ENCODE results near the gene TEX12. TPM values are rescaled to one million over a fixed set of nuclear protein-coding genes. Genes with fewer than 3 reads are reported as not detected.

The TEX12 gene
- total and polyA plus RNA-seq, 2 of the 8 experiments (the other 6 are each of a cell fraction or from before 2014, with no cell fraction given): not detected

DNA sequence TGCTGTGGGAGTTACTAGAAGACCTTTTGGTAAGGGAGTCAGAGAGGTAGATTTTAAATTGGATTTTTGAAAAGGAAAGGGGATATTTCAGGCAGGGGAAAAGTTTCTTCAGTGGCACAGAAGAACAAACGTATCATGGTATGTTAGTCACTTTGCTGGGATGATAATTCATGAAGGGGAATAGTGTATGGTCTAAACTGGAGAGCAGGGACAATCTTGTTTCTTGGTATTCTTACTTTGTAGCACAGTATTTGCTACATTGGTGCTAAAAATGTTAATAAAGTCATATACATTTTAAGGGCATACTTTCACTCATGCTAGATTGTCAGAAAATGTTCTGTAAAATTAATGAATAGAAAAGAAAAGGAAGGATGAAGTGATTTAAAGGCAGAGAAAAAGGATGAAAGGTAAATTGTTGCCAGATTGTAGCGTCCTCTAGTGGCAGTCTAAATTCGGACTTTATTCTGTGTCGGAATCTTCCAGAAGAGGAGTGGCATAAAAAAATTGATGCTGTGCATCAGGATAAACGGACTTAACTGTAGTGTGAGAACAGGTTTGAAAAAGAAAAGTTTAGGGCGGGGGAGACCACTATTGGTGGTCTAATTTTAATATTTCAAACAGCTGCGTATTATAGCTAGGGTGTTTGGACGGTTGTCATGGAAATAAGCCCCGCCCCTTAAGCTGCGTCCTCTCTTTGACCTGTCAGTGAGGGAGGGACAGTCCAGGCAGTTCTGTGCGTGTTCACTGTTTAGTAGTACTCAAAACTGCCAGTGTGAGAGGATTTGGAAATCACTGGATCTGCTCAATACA is 7.8 kb downstream of the TEX12 start, which contains the start of gene BCO2:
Gene BCO2, plus strand, starts transcription at position 724 of the 810 bp plus-strand sequence. CDS start 90 bp downstream, outside the sequence.
- Histone ChIP-seq H3K36me3 (ENCODE audit: control insufficient read depth in 2 of 4, insufficient read depth in 4 of 4, low read length in 3 of 4) (no peaks in the 10 kb centered on the region), H4K5ac (ENCODE audit: insufficient read length, low read depth, low read length) (no peak within 1 kb of the TSS), H3K4me1 (replicated peaks in 1 of 4; ENCODE audit: control insufficient read depth in 3 of 4, insufficient read depth in 4 of 4, low read length in 3 of 4) (peaks cover 0 to 3% (median 0%) of the 10 kb centered on the region in 4 experiments; a peak in 1 of 7 replicates), H2BK15ac (ENCODE audit: low read length) (no peak within 1 kb of the TSS), H2BK120ac (replicated peaks; ENCODE audit: low read depth, low read length) (no peak within 1 kb of the TSS), H3K27me3 (replicated peaks in 1 of 4; ENCODE audit: control insufficient read depth in 3 of 4, extremely low read depth in 1 of 4, insufficient read depth in 3 of 4, low read length in 3 of 4) (no peaks in the 10 kb centered on the region), H3K4ac (replicated peaks; ENCODE audit: insufficient read length, low read depth, low read length) (no peak within 1 kb of the TSS), H2BK12ac (ENCODE audit: low read depth, low read length) (no peak within 1 kb of the TSS), H3K18ac (ENCODE audit: extremely low read depth, low read length) (no peak within 1 kb of the TSS), H2BK5ac (ENCODE audit: low read depth, low read length) (no peak within 1 kb of the TSS), H3K4me3 (ENCODE audit: extremely low read depth in 1 of 4, insufficient read depth in 2 of 4, low read depth in 3 of 4, low read length in 4 of 4) (peak within 1 kb of the TSS in 1 of 4 experiments; percentile 53; a peak in 4 of 8 replicates), H3K23ac (ENCODE audit: insufficient read length) (no peak within 1 kb of the TSS), H3K9ac (replicated peaks in 1 of 4; ENCODE audit: extremely low read depth in 1 of 4, low read depth in 3 of 4, low read length in 3 of 4) (no peak within 1 kb of the TSS), H3K79me1 (ENCODE audit: low read depth, low read length) (no peaks in the 10 kb centered on the region), H3K14ac (ENCODE audit: insufficient read length) (no peak within 1 kb of the TSS), H3K56ac (replicated peaks; ENCODE audit: insufficient read length, low read depth, low read length) (no peak within 1 kb of the TSS), H3K9me3 (ENCODE audit: insufficient read depth in 2 of 2, low read depth in 1 of 2, low read length in 1 of 2) (no peaks in the 10 kb centered on the region), H3K27ac (ENCODE audit: low read depth, low read length) (no peak within 1 kb of the TSS), H3K4me2 (ENCODE audit: insufficient read depth in 1 of 2, low read depth in 2 of 2, low read length in 2 of 2) (peak within 1 kb of the TSS in 1 of 2 experiments; percentile 61; a peak in 2 of 4 replicates), H3K79me2 (ENCODE audit: control insufficient read depth in 1 of 2, insufficient read depth in 2 of 2, low read length in 2 of 2) (no peaks in the 10 kb centered on the region), H2BK20ac (ENCODE audit: low read length) (no peak within 1 kb of the TSS), H2AFZ (ENCODE audit: low read length) (peak within 1 kb of the TSS; percentile 61; the same call in 1 of the 2 replicates), H4K8ac (ENCODE audit: extremely low read depth, insufficient read depth, low read length) (no peak within 1 kb of the TSS), H2AK5ac (ENCODE audit: low read depth, low read length) (no peak within 1 kb of the TSS), H4K91ac (replicated peaks; ENCODE audit: insufficient read length, low read length) (no peak within 1 kb of the TSS), H4K20me1 (replicated peaks in 1 of 2; ENCODE audit: control insufficient read depth in 1 of 2, insufficient read depth in 2 of 2, low read length in 2 of 2) (no peaks in the 10 kb centered on the region), H3K23me2 (ENCODE audit: low read depth, low read length) (no peaks in the 10 kb centered on the region)
- 3% methylated on average over 11 of the region's 11 CpGs; no CpG with 5 or more reads in 1 of the 2 experiments for WGBS, 2 experiments (ENCODE audit: extremely low coverage in 1 of 2, insufficient coverage in 1 of 2, insufficient read length in 1 of 2, insufficient replicate concordance in 2 of 2, low coverage in 1 of 2, low lambda C conversion rate in 2 of 2, missing lambda C conversion rate in 1 of 2)
- DNase-seq (ENCODE audit: low read depth in 1 of 2, low spot score in 2 of 2): peak in 1 of 2 experiments; percentile 81
- POLR2A ChIA-PET (ENCODE audit: partially characterized antibody): no interaction called here
- CTCF ChIA-PET (ENCODE audit: partially characterized antibody): interaction anchor here (0.6 to 3.9 kb wide), 21 partner anchors 8 to 570 kb away, joined by 3 to 38 read pairs (median 4); partner anchors contain the start of genes IL18 and TEX12
- peak; percentile 70 for FAIRE-seq
- peak in 1 of 2 experiments; percentile 68; a peak in 1 of 4 replicates for TF ChIP-seq SIN3A (conservative IDR thresholded peaks at IDR 0.05 in 1 of 2, IDR thresholded peaks at IDR 0.05 in 1 of 2; ENCODE audit: low read depth in 1 of 2, low read length in 2 of 2)
- peak in 2 of 3 experiments; percentile 59 to 87; a peak in 2 of 4 replicates for TF ChIP-seq CTCF (IDR thresholded peaks at IDR 0.05; ENCODE audit: control extremely low read depth in 1 of 3, insufficient read depth in 1 of 3, low read depth in 1 of 3, low read length in 3 of 3)
- peak; percentile 67 to 73 for TF ChIP-seq RAD21 (IDR thresholded peaks at IDR 0.05 in 1 of 2, conservative IDR thresholded peaks at IDR 0.05 in 1 of 2; ENCODE audit: low read depth in 2 of 2, low read length in 2 of 2)
- no peak for TF ChIP-seq SP4 (IDR thresholded peaks at IDR 0.05; ENCODE audit: low read length)
- TF ChIP-seq SP1 (IDR thresholded peaks at IDR 0.05; ENCODE audit: low read depth, low read length): peak; percentile 15; the same call in 1 of the 2 replicates
- no peak for TF ChIP-seq RNF2 (IDR thresholded peaks at IDR 0.05; ENCODE audit: borderline replicate concordance, low read depth, low read length, missing control alignments, poor library complexity, severe bottlenecking)
